UCSD-AML1 (cell line): ENCODE data around the gene FBLN2.
"Not testable (repeated sequence)": the region's sequence is repeated elsewhere in the genome, so short reads cannot be mapped to it uniquely, and the experiment has no call there.

Experiments
- DNase-seq: peaks from one replicate; lab custom pipeline; 2025; ENCODE audit not compliant: unreplicated experiment; lab: John Stamatoyannopoulos, UW

FBLN2 gene

DNA sequence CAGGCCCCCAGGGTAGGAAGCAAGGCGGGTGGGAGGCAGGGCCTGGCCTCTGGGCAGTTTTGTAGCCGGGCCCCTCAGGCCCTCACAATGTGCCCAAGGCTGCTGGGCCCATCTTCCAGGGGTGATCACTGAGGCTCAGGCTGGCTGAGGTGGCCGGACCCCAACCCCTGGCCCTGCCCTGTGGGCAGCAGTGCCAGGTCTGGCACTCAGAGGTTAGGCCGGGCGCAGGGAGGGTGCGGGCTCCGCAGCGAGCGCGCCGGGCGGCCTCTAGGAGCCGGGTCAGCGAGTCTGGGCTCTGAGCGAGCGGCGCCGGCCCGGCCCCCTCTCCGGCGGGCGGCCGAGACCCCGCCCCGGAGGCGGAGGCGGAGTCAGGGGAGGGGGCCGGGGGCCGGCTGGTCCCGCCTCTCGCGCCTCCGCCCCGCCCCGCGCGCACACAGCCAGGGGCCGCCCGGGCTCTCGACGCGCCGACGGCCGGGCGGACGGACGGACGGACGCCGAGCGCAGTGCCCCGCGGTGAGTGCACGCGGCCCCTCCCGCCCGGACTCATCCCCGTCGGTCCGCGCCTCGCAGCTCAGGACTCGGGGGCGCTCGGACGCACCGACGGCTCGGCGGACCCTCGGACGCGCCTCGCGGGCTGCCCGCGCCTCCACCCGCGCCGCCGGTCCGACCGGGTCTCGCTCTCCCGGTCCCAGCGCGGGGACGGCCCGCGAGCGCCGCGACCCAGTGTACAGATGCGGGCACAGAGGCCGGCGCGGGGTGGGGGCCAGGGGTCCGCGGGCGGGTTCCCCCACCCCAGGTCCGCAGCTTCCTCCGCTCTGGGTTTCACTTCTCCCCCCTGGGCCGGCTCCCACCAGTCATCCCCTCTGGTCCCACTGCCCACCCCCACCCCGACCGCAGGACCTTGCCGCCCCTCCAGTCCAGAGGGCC is at the start of gene FBLN2:
FBLN2 (plus strand) TSS at position 430 of the 927 bp plus-strand sequence. CDS start 21,231 bp downstream, outside the sequence.
- no peak for DNase-seq

DNA sequence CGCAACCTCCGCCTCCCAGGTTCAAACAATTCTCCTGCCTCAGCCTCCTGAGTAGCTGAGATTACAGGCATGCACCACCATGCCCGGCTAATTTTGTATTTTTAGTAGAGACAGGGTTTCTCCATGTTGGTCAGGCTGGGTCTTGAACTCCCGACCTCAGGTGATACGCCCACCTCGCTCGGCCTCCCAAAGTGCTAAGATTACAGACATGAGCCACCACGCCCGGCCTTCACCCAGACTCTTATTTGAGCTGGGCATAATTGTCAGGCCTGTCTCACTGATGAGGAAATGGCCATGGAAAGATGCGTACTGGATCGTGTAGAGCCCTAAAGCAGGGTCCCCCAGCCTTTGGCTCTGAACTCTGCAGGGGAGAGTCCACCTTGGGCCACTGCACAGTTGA is 49.7 kb upstream of the FBLN2 start:
- DNase-seq = not testable (repeated sequence)

DNA sequence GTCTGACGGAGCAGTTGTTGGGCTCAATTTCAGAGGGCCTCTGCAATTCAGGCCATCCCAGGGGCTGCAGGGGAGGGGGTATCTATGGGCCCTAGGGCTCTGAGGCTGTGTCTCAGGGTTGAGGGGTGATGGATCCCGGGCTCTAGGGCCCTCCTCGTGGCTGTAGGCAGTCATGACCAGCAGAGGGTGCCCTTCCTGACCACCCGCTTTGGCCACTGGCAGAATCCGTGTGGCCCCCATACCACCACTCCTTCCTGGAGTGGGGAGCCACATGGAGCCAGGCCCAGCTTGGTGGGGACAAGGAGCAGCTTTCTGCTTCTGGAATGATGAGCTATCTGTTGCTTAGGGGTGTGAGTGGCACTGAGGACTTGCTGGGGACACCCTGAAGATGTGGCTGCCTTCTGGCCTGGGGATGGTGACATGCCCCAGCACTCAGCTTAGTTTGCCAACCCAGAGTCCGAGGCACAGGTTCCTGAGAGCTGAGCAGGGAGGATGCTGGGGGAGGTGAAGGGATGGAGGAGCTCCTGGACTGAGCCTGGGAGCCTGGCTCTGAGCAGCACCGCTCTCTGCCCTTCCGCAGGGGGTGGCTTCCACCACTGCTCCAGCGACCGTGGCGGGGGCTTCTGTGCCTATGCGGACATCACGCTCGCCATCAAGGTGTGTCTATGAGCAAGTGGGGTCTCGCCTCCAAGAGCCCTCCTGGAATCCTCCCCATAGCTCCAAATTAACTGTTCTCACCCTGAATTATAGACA is 48.6 kb upstream of the FBLN2 start:
- peak; percentile 34 for DNase-seq

DNA sequence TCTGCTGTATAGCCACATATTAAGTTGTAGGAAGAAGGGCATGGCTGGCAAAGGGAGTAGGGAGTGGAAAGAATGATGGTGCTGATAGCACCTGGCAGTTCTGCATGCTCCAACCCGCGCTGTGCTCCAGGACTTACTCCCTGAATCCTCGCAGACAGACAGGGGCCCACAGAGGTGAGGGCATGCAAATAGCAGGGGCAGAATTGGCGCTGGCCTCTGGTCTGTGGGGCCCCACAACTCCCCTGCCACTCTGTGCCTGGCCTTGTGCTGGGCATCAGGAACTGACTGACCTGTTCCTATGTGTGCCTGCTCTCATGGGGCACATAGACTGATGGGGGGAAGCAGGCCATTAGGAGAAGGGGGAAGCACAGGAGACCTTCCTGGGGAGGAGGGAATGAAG is 47.9 kb upstream of the FBLN2 start:
- no peak for DNase-seq

- no peak for DNase-seq
Measured at GRCh38 chr3:13501521-13501920, 47.4 kb upstream of the FBLN2 start.

GRCh38 chr3:13501958-13502790 is 46.8 kb upstream of the FBLN2 start:
- no peak for DNase-seq

GRCh38 chr3:13502791-13503060 is 46.2 kb upstream of the FBLN2 start:
- DNase-seq = no peak

GRCh38 chr3:13504161-13504831 is 44.6 kb upstream of the FBLN2 start:
- no peak for DNase-seq

- DNase-seq = no peak
Measured at GRCh38 chr3:13505147-13506130, 43.5 kb upstream of the FBLN2 start.

GRCh38 chr3:13506239-13506638 is 42.7 kb upstream of the FBLN2 start:
- no peak for DNase-seq

DNA sequence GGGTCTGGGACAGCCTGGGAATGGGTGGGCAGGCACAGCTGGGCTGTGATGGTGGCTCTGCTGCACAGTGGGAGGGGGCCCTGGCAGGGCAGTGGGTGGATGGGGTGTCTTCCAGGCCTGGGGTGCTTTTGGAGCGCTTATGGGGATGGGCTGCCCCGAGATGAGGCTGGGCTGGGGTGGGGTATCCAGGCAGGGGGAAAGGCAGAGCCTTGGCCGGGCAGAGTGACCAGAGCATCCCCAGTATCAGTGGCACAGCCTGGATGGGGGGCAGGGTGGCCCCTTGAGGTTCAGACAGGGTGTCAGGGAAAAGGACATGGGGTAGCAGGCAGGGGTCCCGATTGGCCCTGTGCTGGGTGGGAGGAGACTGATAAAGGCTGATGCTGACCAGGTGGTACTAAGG is 42.2 kb upstream of the FBLN2 start:
- DNase-seq = no peak

DNA sequence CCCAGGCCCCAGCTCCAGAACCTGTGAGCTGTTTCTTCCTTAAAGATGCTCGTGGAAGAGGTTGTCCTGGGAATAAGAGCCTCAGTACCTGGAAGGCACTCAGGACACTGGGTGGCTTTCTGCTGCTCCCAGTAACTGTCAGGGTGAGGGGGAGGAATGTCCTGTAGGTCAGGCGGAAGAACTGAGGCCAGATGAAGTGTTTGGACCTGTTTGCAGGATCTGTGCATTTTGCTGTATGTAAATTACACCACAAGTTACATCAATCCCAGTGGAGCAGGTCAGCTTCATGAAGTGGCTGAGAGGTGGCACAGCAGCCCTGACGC is 41.7 kb upstream of the FBLN2 start:
- DNase-seq = no peak

GRCh38 chr3:13507570-13508339 is 41.2 kb upstream of the FBLN2 start:
- no peak for DNase-seq

GRCh38 chr3:13508496-13508895 is 40.4 kb upstream of the FBLN2 start:
- DNase-seq = no peak

GRCh38 chr3:13509059-13509815 is 39.7 kb upstream of the FBLN2 start:
- DNase-seq = no peak

GRCh38 chr3:13509816-13510192 is 39.1 kb upstream of the FBLN2 start:
- DNase-seq = no peak

GRCh38 chr3:13512451-13512850 is 36.5 kb upstream of the FBLN2 start:
- DNase-seq = no peak
